ENCODE measurements around the gene PER2.

Gene PER2

DNA sequence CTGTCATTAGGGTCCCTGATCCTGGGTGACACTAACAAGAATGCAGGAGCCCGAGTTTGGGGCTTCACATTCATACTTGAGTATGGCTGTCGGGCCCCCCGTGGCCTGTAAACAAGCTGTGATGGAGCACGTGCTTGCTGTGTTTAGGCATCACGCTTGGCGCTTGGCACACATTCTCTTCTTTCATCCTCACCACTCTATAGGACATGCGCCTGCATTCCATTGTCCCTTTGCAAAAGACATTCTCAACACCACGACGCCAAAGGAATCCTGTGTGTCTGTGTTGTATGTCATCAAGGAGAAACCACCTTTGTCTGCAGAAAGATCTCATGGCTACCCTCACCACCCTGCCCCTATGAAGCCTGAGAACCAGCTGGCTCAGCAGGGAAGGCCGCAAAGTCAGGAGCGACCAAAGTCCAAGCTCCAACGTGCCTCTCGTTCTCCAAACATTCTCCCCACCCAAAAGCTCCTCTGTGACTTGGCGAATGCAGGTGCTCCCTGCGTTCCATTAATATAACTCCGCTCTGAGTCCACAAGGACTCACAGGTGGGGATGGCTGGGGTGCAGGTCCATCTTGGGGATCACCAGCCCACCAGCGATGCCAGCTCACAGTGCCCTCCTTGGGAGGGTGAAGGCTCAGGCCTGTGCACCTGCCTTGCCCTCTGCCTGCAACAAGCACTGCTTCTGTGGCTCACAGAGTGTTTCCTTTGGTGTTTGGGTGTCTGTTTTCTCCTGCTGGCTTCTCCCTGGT, 6.2 kb upstream of the PER2 start:
- ChIA-PET POLR2A (no interaction called here), CTCF (interaction anchor here (0.8 kb wide), 1 partner anchor 74 kb away, joined by 3 read pairs; no protein-coding TSS in a partner anchor)
- TF ChIP-seq, protein P1, sequence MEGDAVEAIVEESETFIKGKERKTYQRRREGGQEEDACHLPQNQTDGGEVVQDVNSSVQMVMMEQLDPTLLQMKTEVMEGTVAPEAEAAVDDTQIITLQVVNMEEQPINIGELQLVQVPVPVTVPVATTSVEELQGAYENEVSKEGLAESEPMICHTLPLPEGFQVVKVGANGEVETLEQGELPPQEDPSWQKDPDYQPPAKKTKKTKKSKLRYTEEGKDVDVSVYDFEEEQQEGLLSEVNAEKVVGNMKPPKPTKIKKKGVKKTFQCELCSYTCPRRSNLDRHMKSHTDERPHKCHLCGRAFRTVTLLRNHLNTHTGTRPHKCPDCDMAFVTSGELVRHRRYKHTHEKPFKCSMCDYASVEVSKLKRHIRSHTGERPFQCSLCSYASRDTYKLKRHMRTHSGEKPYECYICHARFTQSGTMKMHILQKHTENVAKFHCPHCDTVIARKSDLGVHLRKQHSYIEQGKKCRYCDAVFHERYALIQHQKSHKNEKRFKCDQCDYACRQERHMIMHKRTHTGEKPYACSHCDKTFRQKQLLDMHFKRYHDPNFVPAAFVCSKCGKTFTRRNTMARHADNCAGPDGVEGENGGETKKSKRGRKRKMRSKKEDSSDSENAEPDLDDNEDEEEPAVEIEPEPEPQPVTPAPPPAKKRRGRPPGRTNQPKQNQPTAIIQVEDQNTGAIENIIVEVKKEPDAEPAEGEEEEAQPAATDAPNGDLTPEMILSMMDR (IDR thresholded peaks at IDR 0.05; ENCODE audit: control extremely low read depth, extremely low read depth, low read depth, missing control alignments): no peak
- no peak for DNase-seq (ENCODE audit: extremely low spot score)

DNA sequence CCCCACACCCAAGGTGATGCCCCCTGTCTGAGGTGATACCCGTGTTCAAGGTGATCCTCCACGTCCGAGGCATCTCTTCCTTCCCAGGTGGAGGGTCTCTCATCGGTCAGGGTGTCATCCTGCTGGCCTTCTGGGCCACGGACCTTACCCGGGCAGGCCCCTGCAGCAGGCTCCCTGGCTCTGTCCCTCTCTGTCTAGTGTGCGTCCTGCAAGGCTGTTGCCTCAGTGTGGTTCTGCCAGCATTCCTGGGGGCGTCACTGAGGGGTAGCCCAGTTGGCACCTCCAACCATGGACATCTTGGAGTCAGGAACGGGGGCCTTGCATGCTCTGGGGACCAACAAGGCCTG, 5.6 kb upstream of the PER2 start:
- CTCF ChIA-PET: no interaction called here
- TF ChIP-seq, protein P1 (IDR thresholded peaks at IDR 0.05; ENCODE audit: control extremely low read depth, extremely low read depth, low read depth, missing control alignments): no peak
- POLR2A ChIA-PET: no interaction called here
- DNase-seq (ENCODE audit: extremely low spot score): no peak

GRCh38 chr2:238291550-238292281, 3.3 kb upstream of the PER2 start:
- DNase-seq (ENCODE audit: extremely low spot score): no peak
- CTCF ChIA-PET: interaction anchor here (0.9 to 1.5 kb wide), 6 partner anchors 13 to 31 kb away, joined by 3 to 6 read pairs (median 4); no protein-coding TSS in a partner anchor
- TF ChIP-seq, protein P1 (IDR thresholded peaks at IDR 0.05; ENCODE audit: control extremely low read depth, extremely low read depth, low read depth, missing control alignments): no peak
- POLR2A ChIA-PET: no interaction called here

DNA sequence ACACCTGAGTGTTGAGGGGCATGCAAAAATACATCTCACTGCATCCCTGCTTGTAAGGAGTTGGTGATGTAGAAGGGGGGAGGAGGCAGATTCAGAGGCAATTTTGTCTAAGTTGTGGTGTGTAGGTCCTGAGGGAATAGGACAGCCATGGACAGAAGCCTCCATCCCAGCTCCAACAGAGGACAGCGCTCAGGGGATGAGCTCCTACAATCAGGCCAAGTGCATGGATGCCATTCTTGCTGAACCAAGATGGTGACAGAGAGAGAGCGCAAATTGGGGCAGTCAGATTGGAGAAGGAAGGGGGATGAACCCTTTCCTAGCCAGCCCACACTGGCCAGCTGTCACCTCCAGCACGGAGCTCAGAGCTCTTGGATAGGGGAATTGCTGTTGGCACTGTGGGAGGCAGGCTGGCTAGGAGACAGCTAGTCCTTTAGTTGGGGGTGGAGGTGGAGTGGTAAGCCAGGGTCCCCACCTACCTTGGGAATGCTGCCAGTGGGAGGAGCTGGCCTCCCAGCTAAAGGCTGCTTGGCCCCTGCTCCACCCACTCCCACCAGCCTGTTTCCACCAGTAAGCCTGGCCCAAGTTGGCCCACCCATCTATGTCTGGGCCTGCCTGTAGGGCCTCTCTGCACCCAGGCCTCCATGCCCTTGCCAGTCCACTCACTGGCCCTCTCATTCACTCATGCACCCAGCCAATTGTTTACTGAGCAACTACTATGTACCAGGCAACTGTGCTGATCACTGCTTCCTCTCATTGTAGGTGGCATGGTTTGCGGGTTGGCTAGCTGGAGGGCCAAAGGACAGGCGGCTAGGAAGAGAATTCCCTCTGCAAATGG, 2.5 kb upstream of the PER2 start:
- CTCF ChIA-PET: interaction anchor here (0.9 to 1.4 kb wide), 4 partner anchors 14 to 32 kb away, joined by 3 to 6 read pairs (median 3); no protein-coding TSS in a partner anchor
- TF ChIP-seq, protein P1 (IDR thresholded peaks at IDR 0.05; ENCODE audit: control extremely low read depth, extremely low read depth, low read depth, missing control alignments): no peak
- POLR2A ChIA-PET: no interaction called here
- no peak for DNase-seq (ENCODE audit: extremely low spot score)

- DNase-seq (ENCODE audit: extremely low spot score): no peak
- POLR2A ChIA-PET: interaction anchor here (0.5 kb wide), 1 partner anchor 309 kb away, joined by 4 read pairs; no protein-coding TSS in a partner anchor
- TF ChIP-seq, protein P1 (IDR thresholded peaks at IDR 0.05; ENCODE audit: control extremely low read depth, extremely low read depth, low read depth, missing control alignments): no peak
- CTCF ChIA-PET: interaction anchor here (1.4 kb wide), 1 partner anchor 15 kb away, joined by 6 read pairs; no protein-coding TSS in a partner anchor
Measured at GRCh38 chr2:238290091-238290509, 1.7 kb upstream of the PER2 start.

- ChIA-PET CTCF (interaction anchor here (0.9 to 1.5 kb wide), 2 partner anchors 25 to 175 kb away, joined by 3 to 4 read pairs; no protein-coding TSS in a partner anchor), POLR2A (interaction anchor here (0.5 to 0.6 kb wide), 2 partner anchors 104 to 308 kb away, joined by 3 to 4 read pairs; no protein-coding TSS in a partner anchor)
- TF ChIP-seq, protein P1 (IDR thresholded peaks at IDR 0.05; ENCODE audit: control extremely low read depth, extremely low read depth, low read depth, missing control alignments): no peak
- no peak for DNase-seq (ENCODE audit: extremely low spot score)
Measured at GRCh38 chr2:238289574-238289973, 1.2 kb upstream of the PER2 start.

Measured in GM10248 (cell line).